Liver (tissue), 9 donors: ENCODE measurements around the gene KPNA4. TPM values are rescaled to one million over a fixed set of nuclear protein-coding genes. Genes with fewer than 3 reads are reported as not detected.

Experiments used
- DNase-seq: peaks from one replicate; pipeline ENCODE4 v3.0.0-alpha.2; 2017; ENCODE audit warnings: low spot score
- H3K27ac ChIP-seq, 2 donors: one replicate each; pipeline ENCODE4 v1.7.0; 2013; ENCODE audit warnings: inconsistent platforms in 2 of 2, low read length in 2 of 2, control low read depth in 1 of 2, low read depth in 1 of 2, mild to moderate bottlenecking in 1 of 2
- H3K27me3 ChIP-seq, 4 donors: one replicate each; pipeline versions ENCODE4 v1.6.1 to v1.7.0; 2013; ENCODE audit warnings: low read length in 3 of 4, inconsistent platforms in 1 of 4, mild to moderate bottlenecking in 1 of 4, moderate library complexity in 1 of 4; ENCODE audit not compliant: control insufficient read depth in 4 of 4, insufficient read depth in 4 of 4
- H3K36me3 ChIP-seq, 4 donors: one replicate each; pipeline versions ENCODE4 v1.6.1 to v1.7.0; 2013; ENCODE audit warnings: low read length in 3 of 4, mild to moderate bottlenecking in 3 of 4, low read depth in 1 of 4, moderate library complexity in 1 of 4; ENCODE audit not compliant: control insufficient read depth in 4 of 4, insufficient read depth in 3 of 4
- H3K4me1 ChIP-seq, 4 donors: one replicate each; pipeline versions ENCODE4 v1.6.1 to v1.7.0; 2013; ENCODE audit warnings: low read length in 3 of 4, mild to moderate bottlenecking in 3 of 4, moderate library complexity in 1 of 4; ENCODE audit not compliant: control insufficient read depth in 4 of 4, insufficient read depth in 4 of 4
- H3K4me3 ChIP-seq, 3 donors: one replicate each; pipeline versions ENCODE4 v1.6.1 to v1.7.0; 2013; ENCODE audit warnings: low read length in 3 of 3, control low read depth in 1 of 3, low read depth in 1 of 3, mild to moderate bottlenecking in 1 of 3
- H3K9ac ChIP-seq, 2 donors: one replicate each; pipeline ENCODE4 v1.7.0; 2013; ENCODE audit warnings: low read length in 2 of 2, mild to moderate bottlenecking in 2 of 2, moderate library complexity in 2 of 2, control low read depth in 1 of 2, low read depth in 1 of 2
- H3K9me3 ChIP-seq, 4 donors: one replicate each; pipeline versions ENCODE4 v1.6.1 to v1.7.0; 2013; ENCODE audit warnings: low read length in 3 of 4; ENCODE audit not compliant: control insufficient read depth in 4 of 4
- EGR1 ChIP-seq, 2 donors: IDR thresholded peaks; 2 replicates each; pipeline ENCODE4 v1.6.1; 2016 to 2018; ENCODE audit warnings: antibody characterized with exemption in 2 of 2, low read depth in 2 of 2
- FOXA1 ChIP-seq: IDR thresholded peaks from 2 replicates; pipeline ENCODE4 v1.6.1; 2016; ENCODE audit warnings: antibody characterized with exemption
- FOXA2 ChIP-seq: IDR thresholded peaks from 2 replicates; pipeline ENCODE4 v1.6.1; 2016; ENCODE audit warnings: antibody characterized with exemption
- GABPA ChIP-seq, 2 donors: IDR thresholded peaks in 1 of 2; conservative IDR thresholded peaks in 1 of 2; 2 replicates each; pipeline ENCODE4 v1.6.1; 2016; ENCODE audit warnings: antibody characterized with exemption in 2 of 2, mild to moderate bottlenecking in 1 of 2, moderate library complexity in 1 of 2
- HNF4A ChIP-seq, 2 donors: conservative IDR thresholded peaks; 2 replicates each; pipeline ENCODE4 v1.6.1; 2016; ENCODE audit warnings: antibody characterized with exemption in 2 of 2, mild to moderate bottlenecking in 2 of 2
- HNF4G ChIP-seq: IDR thresholded peaks from 2 replicates; pipeline ENCODE4 v1.6.1; 2016; ENCODE audit warnings: antibody characterized with exemption
- JUND ChIP-seq, 2 donors: IDR thresholded peaks; 2 replicates each; pipeline ENCODE4 v1.6.1; 2016; ENCODE audit warnings: antibody characterized with exemption in 2 of 2
- NR2F2 ChIP-seq: IDR thresholded peaks from 2 replicates; pipeline ENCODE4 v1.6.1; 2016; ENCODE audit warnings: antibody characterized with exemption
- RAD21 ChIP-seq, 2 donors: IDR thresholded peaks; 2 replicates each; pipeline ENCODE4 v1.6.1; 2016; ENCODE audit warnings: antibody characterized with exemption in 2 of 2, mild to moderate bottlenecking in 2 of 2
- RXRA ChIP-seq, 2 donors: IDR thresholded peaks; 2 replicates each; pipeline ENCODE4 v1.6.1; 2017 to 2018; ENCODE audit warnings: antibody characterized with exemption in 2 of 2, mild to moderate bottlenecking in 1 of 2
- SP1 ChIP-seq: IDR thresholded peaks from 2 replicates; pipeline ENCODE4 v1.6.1; 2018; ENCODE audit warnings: antibody characterized with exemption, mild to moderate bottlenecking
- TAF1 ChIP-seq: conservative IDR thresholded peaks from 2 replicates; pipeline ENCODE4 v1.6.1; 2016; ENCODE audit warnings: antibody characterized with exemption, mild to moderate bottlenecking
- YY1 ChIP-seq: IDR thresholded peaks from 2 replicates; pipeline ENCODE4 v1.6.1; 2016; ENCODE audit warnings: antibody characterized with exemption, mild to moderate bottlenecking
- WGBS: extraction: QIAGEN DNeasy Blood & Tissue Kit; methylation state at CpG from one replicate; pipeline ENCODE4 v1.1.7; 2013; 5-methylcytosine and 5-hydroxymethylcytosine counted together
- polyA plus RNA-seq, 2 donors: library from polyadenylated mRNA; stranded (reverse) in 1 of 2; unstranded in 1 of 2; fragments of 200-250 nt in 1 of 2; fragments of >200 nt in 1 of 2; fragmentation: Nextera tagmentation in 1 of 2; extraction: Ambion mirVana in 1 of 2; gene quantifications; one replicate each; pipeline versions ENCODE4 v1.2.1 to v1.2.3, GENCODE V29; 2013 to 2015
- total RNA-seq, 2 donors: library from RNA; depleted of rRNA; stranded (reverse); fragments of >200 nt; gene quantifications; one replicate each; pipeline ENCODE4 v1.2.3, GENCODE V29; 2014
- TF ChIP-seq, protein P1 (sequence below): IDR thresholded peaks from 2 replicates; pipeline ENCODE4 v1.6.1; 2016; ENCODE audit warnings: antibody characterized with exemption, mild to moderate bottlenecking
- TF ChIP-seq, protein P2 (sequence below): IDR thresholded peaks from 2 replicates; pipeline ENCODE4 v1.6.1; 2016; ENCODE audit warnings: antibody characterized with exemption
- TF ChIP-seq, protein P3 (sequence below): IDR thresholded peaks from 2 replicates; pipeline ENCODE4 v1.6.1; 2016; ENCODE audit warnings: antibody characterized with exemption
- TF ChIP-seq, protein P4 (sequence below): IDR thresholded peaks from 2 replicates; pipeline ENCODE4 v1.6.1; 2016; ENCODE audit warnings: antibody characterized with exemption
- TF ChIP-seq, protein P5 (sequence below): fragments of 150-350 bp; IDR thresholded peaks from 2 replicates; pipeline ENCODE4 v1.5.1; 2017; ENCODE audit warnings: improper control_type of control experiment, low read depth, low read length; ENCODE audit not compliant: missing input control
- donor health status: healthy.
- donor health status: healthy.
- donor health status: healthy.
- donor health status: healthy.
- donor health status: healthy.

KPNA4 gene, protein sequence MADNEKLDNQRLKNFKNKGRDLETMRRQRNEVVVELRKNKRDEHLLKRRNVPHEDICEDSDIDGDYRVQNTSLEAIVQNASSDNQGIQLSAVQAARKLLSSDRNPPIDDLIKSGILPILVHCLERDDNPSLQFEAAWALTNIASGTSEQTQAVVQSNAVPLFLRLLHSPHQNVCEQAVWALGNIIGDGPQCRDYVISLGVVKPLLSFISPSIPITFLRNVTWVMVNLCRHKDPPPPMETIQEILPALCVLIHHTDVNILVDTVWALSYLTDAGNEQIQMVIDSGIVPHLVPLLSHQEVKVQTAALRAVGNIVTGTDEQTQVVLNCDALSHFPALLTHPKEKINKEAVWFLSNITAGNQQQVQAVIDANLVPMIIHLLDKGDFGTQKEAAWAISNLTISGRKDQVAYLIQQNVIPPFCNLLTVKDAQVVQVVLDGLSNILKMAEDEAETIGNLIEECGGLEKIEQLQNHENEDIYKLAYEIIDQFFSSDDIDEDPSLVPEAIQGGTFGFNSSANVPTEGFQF
- total RNA-seq (10 to 100 TPM; 13.8 to 14.1 TPM), polyA plus RNA-seq (1 to 10 TPM; 6.1 to 6.7 TPM)

DNA sequence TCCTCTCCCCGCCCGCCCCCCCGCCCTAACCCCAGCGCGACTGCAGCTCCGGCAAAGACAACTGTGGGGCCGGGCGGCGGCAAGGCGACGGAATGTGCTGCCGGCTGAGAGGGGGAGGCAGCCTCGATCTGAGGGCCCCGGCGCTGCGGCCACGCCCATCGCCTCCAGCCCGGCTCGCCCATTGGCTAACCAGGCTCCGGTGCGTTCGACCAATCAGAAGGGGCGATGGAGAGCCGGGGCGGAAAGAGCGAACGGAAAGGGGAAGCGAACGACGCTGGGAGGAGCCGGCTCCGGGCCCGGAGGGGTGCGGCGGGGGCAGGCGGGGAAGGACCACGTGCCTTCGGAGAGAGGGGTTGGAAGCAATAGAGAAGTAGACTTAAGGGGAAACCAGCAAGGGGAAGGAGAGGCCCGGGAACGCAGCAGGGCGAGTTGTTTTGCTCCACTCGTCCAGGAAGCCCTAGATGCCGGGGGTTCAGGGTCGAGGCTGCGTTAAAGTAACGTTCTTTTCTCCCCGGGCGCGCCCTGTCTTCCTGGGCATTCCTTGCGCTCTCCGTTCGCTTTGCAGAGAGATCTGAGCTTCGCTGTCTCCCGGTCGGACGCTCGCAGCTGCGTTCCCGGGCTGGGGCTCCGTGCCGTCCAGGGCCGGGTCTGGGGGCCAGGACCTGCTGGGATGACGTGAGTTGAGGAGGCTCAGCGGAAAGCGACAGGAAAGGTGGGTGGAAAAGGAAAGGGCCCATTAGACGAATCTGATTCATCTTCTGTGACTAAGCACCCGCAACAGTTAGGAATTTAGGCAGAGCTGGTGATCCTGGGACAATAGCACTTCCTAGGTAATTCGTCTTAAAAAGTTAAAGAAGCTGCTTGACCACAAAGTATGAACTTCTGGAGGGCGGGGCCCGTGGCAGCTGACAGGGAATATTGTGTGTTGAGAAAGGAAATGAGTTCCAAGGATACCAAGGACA lies at the start of gene KPNA4:
Gene KPNA4, minus strand, starts transcription at position 130 of the 962 bp plus-strand sequence. CDS start 289 bp downstream, outside the sequence.
- H3K27ac ChIP-seq: peak within 1 kb of the TSS; percentile 94 to 95
- WGBS: under 1% methylated on average over 71 of the region's 71 CpGs
- no peaks in the 10 kb centered on the region for H3K9me3 ChIP-seq
- peak within 1 kb of the TSS; percentile 83 to 86 for H3K9ac ChIP-seq
- H3K4me3 ChIP-seq: peak within 1 kb of the TSS; percentile 84 to 99 (median 91)
- H3K4me1 ChIP-seq: peaks cover 2 to 40% (median 27%) of the 10 kb centered on the region in 4 donors
- peak; percentile 97 for DNase-seq
- H3K27me3 ChIP-seq: no peaks in the 10 kb centered on the region
- no peaks in the 10 kb centered on the region for H3K36me3 ChIP-seq
- TF ChIP-seq, protein P1, sequence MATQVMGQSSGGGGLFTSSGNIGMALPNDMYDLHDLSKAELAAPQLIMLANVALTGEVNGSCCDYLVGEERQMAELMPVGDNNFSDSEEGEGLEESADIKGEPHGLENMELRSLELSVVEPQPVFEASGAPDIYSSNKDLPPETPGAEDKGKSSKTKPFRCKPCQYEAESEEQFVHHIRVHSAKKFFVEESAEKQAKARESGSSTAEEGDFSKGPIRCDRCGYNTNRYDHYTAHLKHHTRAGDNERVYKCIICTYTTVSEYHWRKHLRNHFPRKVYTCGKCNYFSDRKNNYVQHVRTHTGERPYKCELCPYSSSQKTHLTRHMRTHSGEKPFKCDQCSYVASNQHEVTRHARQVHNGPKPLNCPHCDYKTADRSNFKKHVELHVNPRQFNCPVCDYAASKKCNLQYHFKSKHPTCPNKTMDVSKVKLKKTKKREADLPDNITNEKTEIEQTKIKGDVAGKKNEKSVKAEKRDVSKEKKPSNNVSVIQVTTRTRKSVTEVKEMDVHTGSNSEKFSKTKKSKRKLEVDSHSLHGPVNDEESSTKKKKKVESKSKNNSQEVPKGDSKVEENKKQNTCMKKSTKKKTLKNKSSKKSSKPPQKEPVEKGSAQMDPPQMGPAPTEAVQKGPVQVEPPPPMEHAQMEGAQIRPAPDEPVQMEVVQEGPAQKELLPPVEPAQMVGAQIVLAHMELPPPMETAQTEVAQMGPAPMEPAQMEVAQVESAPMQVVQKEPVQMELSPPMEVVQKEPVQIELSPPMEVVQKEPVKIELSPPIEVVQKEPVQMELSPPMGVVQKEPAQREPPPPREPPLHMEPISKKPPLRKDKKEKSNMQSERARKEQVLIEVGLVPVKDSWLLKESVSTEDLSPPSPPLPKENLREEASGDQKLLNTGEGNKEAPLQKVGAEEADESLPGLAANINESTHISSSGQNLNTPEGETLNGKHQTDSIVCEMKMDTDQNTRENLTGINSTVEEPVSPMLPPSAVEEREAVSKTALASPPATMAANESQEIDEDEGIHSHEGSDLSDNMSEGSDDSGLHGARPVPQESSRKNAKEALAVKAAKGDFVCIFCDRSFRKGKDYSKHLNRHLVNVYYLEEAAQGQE: peak; percentile 66
- TF ChIP-seq SP1: peak; percentile 85
- TF ChIP-seq RAD21 (IDR thresholded peaks at IDR 0.05): peak in 1 of 2 donors; percentile 41
- TF ChIP-seq HNF4G: no peak
- peak in 1 of 2 donors; percentile 31 for TF ChIP-seq JUND (IDR thresholded peaks at IDR 0.05)
- TF ChIP-seq GABPA (IDR thresholded peaks at IDR 0.05 in 1 of 2, conservative IDR thresholded peaks at IDR 0.05 in 1 of 2): peak in 1 of 2 donors; percentile 82
- peak; percentile 35 for TF ChIP-seq NR2F2
- peak; percentile 36 for TF ChIP-seq FOXA1
- TF ChIP-seq HNF4A (conservative IDR thresholded peaks at IDR 0.05): no peak
- TF ChIP-seq EGR1 (IDR thresholded peaks at IDR 0.05; ENCODE audit: low read depth in 2 of 2): peak in 1 of 2 donors; percentile 61
- TF ChIP-seq, protein P2, sequence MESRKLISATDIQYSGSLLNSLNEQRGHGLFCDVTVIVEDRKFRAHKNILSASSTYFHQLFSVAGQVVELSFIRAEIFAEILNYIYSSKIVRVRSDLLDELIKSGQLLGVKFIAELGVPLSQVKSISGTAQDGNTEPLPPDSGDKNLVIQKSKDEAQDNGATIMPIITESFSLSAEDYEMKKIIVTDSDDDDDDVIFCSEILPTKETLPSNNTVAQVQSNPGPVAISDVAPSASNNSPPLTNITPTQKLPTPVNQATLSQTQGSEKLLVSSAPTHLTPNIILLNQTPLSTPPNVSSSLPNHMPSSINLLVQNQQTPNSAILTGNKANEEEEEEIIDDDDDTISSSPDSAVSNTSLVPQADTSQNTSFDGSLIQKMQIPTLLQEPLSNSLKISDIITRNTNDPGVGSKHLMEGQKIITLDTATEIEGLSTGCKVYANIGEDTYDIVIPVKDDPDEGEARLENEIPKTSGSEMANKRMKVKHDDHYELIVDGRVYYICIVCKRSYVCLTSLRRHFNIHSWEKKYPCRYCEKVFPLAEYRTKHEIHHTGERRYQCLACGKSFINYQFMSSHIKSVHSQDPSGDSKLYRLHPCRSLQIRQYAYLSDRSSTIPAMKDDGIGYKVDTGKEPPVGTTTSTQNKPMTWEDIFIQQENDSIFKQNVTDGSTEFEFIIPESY: no peak
- peak; percentile 45 for TF ChIP-seq YY1
- TF ChIP-seq TAF1: peak; percentile 14
- no peak for TF ChIP-seq FOXA2
- TF ChIP-seq, protein P3, sequence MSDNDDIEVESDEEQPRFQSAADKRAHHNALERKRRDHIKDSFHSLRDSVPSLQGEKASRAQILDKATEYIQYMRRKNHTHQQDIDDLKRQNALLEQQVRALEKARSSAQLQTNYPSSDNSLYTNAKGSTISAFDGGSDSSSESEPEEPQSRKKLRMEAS: peak; percentile 82
- TF ChIP-seq RXRA (IDR thresholded peaks at IDR 0.05): peak in 1 of 2 donors; percentile 4
- TF ChIP-seq, protein P4, sequence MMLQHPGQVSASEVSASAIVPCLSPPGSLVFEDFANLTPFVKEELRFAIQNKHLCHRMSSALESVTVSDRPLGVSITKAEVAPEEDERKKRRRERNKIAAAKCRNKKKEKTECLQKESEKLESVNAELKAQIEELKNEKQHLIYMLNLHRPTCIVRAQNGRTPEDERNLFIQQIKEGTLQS: no peak
- TF ChIP-seq, protein P5, sequence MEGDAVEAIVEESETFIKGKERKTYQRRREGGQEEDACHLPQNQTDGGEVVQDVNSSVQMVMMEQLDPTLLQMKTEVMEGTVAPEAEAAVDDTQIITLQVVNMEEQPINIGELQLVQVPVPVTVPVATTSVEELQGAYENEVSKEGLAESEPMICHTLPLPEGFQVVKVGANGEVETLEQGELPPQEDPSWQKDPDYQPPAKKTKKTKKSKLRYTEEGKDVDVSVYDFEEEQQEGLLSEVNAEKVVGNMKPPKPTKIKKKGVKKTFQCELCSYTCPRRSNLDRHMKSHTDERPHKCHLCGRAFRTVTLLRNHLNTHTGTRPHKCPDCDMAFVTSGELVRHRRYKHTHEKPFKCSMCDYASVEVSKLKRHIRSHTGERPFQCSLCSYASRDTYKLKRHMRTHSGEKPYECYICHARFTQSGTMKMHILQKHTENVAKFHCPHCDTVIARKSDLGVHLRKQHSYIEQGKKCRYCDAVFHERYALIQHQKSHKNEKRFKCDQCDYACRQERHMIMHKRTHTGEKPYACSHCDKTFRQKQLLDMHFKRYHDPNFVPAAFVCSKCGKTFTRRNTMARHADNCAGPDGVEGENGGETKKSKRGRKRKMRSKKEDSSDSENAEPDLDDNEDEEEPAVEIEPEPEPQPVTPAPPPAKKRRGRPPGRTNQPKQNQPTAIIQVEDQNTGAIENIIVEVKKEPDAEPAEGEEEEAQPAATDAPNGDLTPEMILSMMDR: no peak
